HG03457 (cell line): ENCODE results near the gene TSEN54.

Experiments
- ATAC-seq: cut with Tn5 transposase; IDR thresholded peaks from one replicate; pipeline ENCODE4 v1.9.1; 2021; ENCODE audit warnings: moderate number of reproducible peaks; ENCODE audit not compliant: unreplicated experiment

Gene TSEN54

DNA sequence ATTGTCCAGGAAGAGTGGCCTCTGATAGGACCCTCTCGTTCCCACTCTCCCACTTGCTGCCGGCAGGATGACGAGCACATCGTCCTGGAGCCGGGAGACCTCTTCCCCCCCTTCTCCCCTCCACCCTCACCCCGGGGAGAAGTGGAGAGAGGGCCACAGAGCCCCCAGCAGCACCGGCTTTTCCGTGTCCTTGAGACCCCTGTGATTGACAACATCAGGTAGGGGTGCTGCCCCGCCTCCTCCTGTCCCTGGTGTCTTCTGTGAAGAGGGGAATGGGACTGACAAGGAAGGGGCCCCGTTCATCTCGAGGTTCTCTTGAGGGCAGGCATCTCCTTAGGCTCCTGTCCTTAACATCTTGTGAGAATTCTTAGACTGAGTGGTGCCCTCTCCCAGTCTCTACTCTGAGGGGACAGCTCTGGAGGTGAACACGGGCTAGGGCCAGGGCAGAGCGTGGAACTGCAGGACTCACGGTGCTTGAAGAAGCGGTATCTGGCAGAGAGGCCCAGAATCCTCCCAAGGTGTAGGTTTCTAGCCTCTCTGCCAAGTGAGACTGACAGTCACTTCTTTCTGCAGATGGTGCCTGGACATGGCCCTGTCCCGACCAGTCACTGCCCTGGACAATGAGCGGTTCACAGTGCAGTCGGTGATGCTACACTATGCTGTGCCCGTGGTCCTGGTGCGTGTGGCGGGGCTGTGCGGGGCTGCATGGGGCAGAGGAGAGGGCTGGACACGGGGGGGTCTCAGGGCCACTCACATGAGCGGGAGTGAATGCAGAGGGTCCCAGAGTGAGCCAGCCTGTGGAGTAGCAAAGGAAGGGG is 27.4 kb upstream of the TSEN54 start:
- no peak for ATAC-seq

DNA sequence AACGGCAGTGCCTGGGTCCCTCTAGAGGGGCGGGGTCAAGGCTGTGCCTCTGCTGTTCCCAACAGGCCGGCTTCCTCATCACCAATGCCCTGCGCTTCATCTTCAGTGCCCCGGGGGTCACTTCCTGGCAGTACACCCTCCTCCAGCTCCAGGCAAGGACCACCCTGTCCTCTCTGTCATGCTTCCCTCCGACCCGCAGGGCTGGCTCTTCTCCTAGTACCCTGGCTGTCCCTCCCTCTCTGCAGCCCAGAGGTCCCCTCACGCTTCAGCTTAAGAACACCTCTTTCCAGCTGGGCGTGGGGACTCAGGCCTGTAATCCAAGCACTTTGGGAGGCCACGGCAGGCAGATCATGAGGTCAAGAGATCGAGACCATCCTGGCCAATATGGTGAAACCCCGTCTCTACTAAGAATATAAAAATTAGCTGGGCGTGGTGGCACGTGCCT is 26.8 kb upstream of the TSEN54 start:
- ATAC-seq: no peak

DNA sequence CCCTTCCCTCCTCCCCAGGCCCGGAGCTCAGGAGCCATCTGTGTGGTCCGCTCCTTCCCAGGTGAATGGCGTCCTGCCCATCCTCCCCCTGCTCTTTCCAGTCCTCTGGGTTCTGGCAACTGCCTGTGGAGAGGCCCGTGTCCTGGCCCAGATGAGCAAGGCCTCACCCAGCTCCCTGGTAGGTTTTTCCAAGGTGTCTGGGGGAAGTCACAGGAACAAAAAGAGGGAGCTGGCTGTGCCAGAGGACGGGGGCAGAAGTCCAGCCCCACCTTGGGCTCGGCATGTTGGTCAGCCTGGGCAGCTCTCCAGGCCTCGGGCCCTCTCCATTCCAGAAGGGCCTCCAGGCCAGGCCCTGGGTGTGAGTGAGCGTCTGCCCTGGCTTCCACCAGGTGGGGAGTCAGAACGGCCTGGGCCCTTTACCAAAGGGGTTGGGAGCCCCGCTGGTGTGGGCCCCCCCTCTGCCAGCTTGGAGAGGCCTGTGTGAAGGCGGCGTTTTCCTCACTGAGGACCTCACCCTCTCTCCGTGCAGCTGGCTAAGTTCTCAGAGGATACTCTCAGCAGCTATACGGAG is 26.1 kb upstream of the TSEN54 start:
- ATAC-seq: no peak

GRCh38 chr17:75490953-75491649 is 25.2 kb upstream of the TSEN54 start:
- no peak for ATAC-seq

- ATAC-seq: no peak
Observed at GRCh38 chr17:75491680-75492079, 24.6 kb upstream of the TSEN54 start.

GRCh38 chr17:75492555-75493168 is 23.7 kb upstream of the TSEN54 start:
- no peak for ATAC-seq

- no peak for ATAC-seq
Observed at GRCh38 chr17:75493476-75494129, 22.7 kb upstream of the TSEN54 start.

GRCh38 chr17:75494326-75494877 is 21.9 kb upstream of the TSEN54 start:
- ATAC-seq: no peak

DNA sequence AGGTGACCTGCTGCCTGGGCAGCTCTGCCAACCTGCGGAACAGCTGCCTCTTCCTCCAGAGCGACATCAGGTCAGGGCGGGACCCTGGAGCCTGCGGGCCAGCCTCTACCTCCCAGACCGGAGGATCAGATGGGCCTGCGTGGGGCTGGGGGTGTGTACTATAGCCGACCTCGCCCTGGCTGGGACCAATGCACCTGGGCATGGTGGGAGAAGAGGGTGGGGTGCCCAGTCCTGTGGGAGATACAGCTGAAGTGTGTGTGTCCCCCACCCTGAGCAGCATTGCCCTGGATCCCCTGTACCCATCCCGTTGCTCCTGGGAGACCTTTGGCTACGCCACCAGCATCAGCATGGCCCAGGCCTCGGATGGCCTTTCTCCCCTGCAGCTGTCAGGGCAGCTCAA is 20.3 kb upstream of the TSEN54 start:
- ATAC-seq: no peak

- no peak for ATAC-seq
Observed at GRCh38 chr17:75498039-75498725, 18.1 kb upstream of the TSEN54 start.

DNA sequence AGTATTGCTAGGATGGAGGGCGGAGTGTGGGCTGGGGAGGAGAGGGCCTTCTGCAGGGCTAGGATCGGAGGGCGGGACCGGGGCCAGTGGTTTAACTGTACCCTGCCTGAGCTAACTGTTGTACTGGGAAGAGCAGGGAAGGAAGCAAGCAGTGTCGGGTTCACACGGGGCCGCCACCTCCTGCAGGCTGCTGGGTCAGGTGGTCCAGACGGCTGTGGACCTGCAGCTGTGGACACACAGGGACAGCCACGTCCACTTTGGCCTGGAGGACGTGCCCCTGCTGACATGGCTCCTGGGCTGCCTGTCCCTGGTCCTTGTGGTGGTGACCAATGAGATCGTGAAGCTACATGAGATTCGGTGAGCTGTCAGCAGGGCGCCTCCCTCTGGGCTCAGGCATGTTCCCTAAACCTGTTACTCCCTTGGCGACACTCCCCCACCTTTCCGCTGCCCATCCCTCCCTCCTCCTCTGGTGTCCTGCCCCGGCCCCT is 17.6 kb upstream of the TSEN54 start:
- no peak for ATAC-seq

- ATAC-seq: no peak
Observed at GRCh38 chr17:75499313-75500022, 16.9 kb upstream of the TSEN54 start.

DNA sequence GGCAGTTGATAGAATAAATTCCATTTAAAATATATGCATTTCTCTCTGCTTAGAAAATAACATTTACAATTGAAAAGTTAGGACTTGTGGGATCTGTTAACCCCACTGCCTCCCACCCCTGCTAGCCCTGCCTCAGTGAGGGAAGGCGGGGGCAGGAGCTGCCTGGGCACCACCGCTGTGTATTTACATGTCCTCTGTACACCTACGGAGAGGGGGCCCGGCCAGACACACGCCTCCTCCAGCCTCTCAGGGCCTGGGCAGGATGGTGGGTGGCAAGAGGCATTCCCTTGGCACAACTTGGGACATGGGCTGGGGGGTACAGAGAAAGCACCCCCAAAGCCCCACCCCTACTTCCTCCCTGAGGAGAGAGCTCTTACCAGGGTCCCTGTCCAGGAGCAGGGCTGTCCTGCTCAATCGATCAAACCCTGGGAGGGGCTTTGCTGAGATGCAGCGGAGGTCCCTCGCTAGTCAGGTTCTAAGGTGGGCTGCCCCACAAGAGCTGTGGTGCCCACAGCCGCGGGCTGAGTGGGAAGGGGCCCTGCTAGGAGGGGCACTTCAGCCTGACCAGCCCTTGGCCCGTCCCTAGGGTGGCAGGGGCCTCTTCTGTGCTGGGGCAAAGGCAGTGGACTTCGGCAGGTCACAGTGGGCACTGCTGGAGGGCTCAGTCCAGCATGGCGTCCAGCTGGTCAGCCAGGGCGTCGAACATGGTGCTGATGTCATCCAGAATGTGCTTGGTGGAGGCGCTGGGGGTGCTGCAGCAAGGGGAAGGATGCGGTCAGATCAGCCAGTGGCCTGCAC is 15.7 kb upstream of the TSEN54 start:
- no peak for ATAC-seq

DNA sequence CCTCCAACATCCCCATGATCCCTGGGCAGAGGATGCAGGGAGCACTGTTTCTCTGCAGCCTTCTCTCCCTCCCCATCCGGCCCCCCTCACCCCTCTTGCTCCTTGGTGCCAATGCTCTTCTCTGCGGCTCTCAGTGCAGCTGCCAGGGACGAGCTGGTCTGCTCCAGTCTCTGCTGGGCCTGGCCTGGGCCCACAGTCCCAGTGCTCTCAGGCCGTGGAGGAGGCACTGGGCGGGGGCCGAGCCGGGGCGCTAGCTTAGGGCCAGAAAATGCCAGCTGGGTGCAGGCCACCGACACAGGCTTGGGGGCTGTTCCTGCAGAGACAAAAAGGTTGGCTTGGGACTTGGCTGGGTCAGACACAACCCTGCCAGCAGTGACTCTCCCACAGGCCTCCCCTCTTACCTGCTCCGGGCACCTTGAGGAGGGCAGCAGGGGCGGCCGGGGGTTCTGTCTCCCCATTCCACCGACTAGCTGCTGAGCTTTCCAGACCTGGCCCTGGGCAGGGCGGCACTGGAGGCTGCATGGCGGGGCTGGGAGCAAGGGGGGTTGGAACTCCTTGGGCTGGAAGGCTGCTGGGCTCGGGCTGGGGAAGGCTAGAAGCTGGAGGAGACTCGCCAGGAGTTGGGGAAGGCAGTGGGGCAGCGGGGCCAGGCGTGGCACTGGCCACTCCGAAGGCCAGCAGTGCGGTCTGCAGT is 14.8 kb upstream of the TSEN54 start:
- no peak for ATAC-seq

DNA sequence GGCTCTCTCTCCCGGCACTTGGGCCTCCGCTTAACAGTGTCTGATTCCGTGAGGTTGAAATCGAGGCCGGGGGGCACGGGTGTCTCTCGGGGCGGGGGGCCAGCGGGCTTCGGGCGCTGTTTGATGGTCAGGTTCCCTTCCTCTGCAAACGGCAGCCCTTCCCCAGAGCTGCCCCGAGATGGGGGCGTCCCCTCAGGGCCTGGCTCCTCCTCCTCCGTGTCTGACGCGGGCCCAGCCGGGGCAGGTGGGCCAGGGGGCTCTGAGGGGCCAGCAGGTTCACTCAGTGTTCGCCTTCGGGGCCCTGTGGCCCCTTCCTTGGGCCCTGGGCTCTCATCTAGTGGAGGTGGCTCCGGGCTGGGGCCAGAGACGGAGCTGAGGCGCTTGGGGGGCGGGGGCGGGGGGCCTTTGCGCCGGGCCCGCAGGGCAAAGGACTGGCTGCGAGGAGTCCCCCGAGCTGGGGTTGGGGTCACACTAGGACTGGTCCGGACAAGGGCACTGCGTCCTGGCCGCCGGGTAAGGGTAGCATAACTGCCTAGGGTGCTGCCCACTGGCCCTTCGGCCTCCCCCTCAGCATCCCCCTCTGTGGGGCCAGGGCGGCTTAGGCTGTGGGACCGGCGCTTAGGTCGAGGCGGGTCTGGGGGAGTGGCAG is 14.1 kb upstream of the TSEN54 start:
- no peak for ATAC-seq

DNA sequence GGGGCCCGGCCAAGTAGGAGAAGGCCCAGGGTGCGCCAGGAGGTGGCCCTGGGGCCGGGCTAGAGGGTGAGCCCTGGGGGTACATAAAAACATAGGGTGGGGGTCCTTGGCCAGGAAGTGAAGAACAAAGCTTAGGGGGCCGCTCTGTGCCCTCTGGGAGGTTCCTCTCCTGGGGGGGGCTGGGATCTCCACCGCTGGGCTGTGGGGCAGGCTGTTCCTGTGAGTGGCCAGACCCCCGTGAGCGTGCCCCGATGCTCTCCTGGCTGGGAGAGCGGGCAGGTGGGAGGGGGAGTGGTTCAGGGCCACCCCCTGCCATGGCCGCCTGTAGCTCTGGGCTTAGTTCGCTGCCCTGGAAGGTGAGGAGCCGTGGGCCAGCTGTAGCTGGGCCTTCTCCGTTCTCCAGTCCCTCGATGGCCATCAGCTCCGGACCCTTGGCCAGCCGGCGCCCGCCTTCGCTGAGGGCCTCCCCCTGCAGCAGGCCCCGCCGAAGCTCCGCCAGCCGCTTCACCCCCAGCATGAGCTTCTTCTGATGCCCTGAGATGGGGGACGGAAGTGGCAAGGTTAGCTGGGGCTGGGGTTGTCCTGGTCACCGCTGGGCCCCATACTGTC is 13.5 kb upstream of the TSEN54 start:
- no peak for ATAC-seq

GRCh38 chr17:75503337-75503950 is 12.9 kb upstream of the TSEN54 start:
- ATAC-seq: no peak
